Esophagus muscularis mucosa (tissue), 4 donors: ENCODE measurements around the gene CLCA4. TPM values are rescaled to one million over a fixed set of nuclear protein-coding genes. Genes with fewer than 3 reads are reported as not detected.

Source experiments
- DNase-seq: peaks from one replicate; pipeline ENCODE4 v3.0.0-alpha.2; 2017; ENCODE audit errors: extremely low spot score
- H3K27ac ChIP-seq, 4 donors: fragments of 200-600 bp; sonication (generic); replicated peaks in 1 of 4; 1 replicate in 3 of 4; 2 replicates in 1 of 4; pipeline ENCODE4 v1.5.1; 2016 to 2019; ENCODE audit warnings: mild to moderate bottlenecking in 1 of 4
- H3K27me3 ChIP-seq, 4 donors: fragments of 200-600 bp; sonication (generic); one replicate each; pipeline versions ENCODE4 v1.5.1 to v1.6.0; 2016 to 2019
- H3K36me3 ChIP-seq, 4 donors: fragments of 200-600 bp; sonication (generic); one replicate each; pipeline ENCODE4 v1.5.1; 2016 to 2019
- H3K4me1 ChIP-seq, 4 donors: fragments of 200-600 bp; sonication (generic); one replicate each; pipeline ENCODE4 v1.5.1; 2016 to 2019
- H3K4me3 ChIP-seq, 4 donors: fragments of 200-600 bp; sonication (generic); 1 replicate in 2 of 4; 2 replicates in 2 of 4; pipeline ENCODE4 v1.5.1; 2016 to 2019; ENCODE audit warnings: mild to moderate bottlenecking in 4 of 4, moderate library complexity in 1 of 4
- H3K9me3 ChIP-seq, 4 donors: fragments of 200-600 bp; sonication (generic); 1 replicate in 3 of 4; 2 replicates in 1 of 4; pipeline ENCODE4 v1.5.1; 2016 to 2019
- CTCF ChIP-seq, 3 experiments: fragments of 200-600 bp in 2 of 3; fragments of 450-650 bp in 1 of 3; sonication (generic) in 2 of 3; IDR thresholded peaks; one replicate each; pipeline ENCODE4 v1.5.1; 2017 to 2019; ENCODE audit warnings: antibody characterized with exemption in 3 of 3, mild to moderate bottlenecking in 2 of 3, moderate library complexity in 1 of 3
- EP300 ChIP-seq: sonication (generic); formaldehyde crosslinking; IDR thresholded peaks from one replicate; pipeline ENCODE4 v1.6.1; 2017; ENCODE audit warnings: antibody characterized with exemption
- POLR2A ChIP-seq: fragments of 450-650 bp; IDR thresholded peaks from one replicate; pipeline ENCODE4 v1.6.1; 2017; ENCODE audit warnings: antibody characterized with exemption, moderate library complexity, mild to moderate bottlenecking, low read depth
- POLR2AphosphoS5 ChIP-seq, 2 donors: sonication (generic); formaldehyde crosslinking; IDR thresholded peaks; one replicate each; pipeline ENCODE4 v1.6.1; 2017; ENCODE audit warnings: antibody characterized with exemption in 2 of 2
- WGBS: methylation state at CpG from one replicate; pipeline ENCODE4 v1.1.5; 2018; 5-methylcytosine and 5-hydroxymethylcytosine counted together
- intact Hi-C: fragments of 100-400 bp; cut with DNase I; formaldehyde crosslinking; loops from one replicate; pipeline ENCODE4 v1.15.1; 2023
- total RNA-seq, 4 donors: library from RNA; depleted of rRNA; stranded (reverse); fragments of >200 nt; gene quantifications; one replicate each; pipeline versions ENCODE4 v1.1.0 to v1.2.1, GENCODE V29; 2016

CLCA4 gene
- total RNA-seq, 4 donors from 2014 or later, result 1.4 to 1.7 TPM; not detected in 2

GRCh38 chr1:86552376-86552775, 5.5 kb downstream of the CLCA4 start:
- H3K4me1 ChIP-seq, result no peaks in the 10 kb centered on the region
- no peaks in the 10 kb centered on the region for H3K27me3 ChIP-seq
- DNase-seq, result no peak
- TF ChIP-seq POLR2A, result no peak
- no peak for TF ChIP-seq CTCF (IDR thresholded peaks at IDR 0.05)
- no peak for TF ChIP-seq EP300
- no peak for TF ChIP-seq POLR2AphosphoS5 (IDR thresholded peaks at IDR 0.05)
- intact Hi-C loops, result no loop called here
- no peak overlapping the region for H3K27ac ChIP-seq
- no peak overlapping the region for H3K4me3 ChIP-seq
- no peaks in the 10 kb centered on the region for H3K36me3 ChIP-seq
- H3K9me3 ChIP-seq, result no peaks in the 10 kb centered on the region
- WGBS, result 93% methylated on average over 6 of the region's 19 CpGs

GRCh38 chr1:86557739-86558138, 10.9 kb downstream of the CLCA4 start:
- no peaks in the 10 kb centered on the region for H3K4me1 ChIP-seq
- no peaks in the 10 kb centered on the region for H3K36me3 ChIP-seq
- TF ChIP-seq EP300 (no peak), POLR2AphosphoS5 (IDR thresholded peaks at IDR 0.05) (no peak), CTCF (IDR thresholded peaks at IDR 0.05) (no peak), POLR2A (no peak)
- no peak overlapping the region for H3K27ac ChIP-seq
- no peak for DNase-seq
- H3K27me3 ChIP-seq, result no peaks in the 10 kb centered on the region
- H3K9me3 ChIP-seq, result no peaks in the 10 kb centered on the region
- 88% methylated on average over 2 of the region's 2 CpGs for WGBS
- no peak overlapping the region for H3K4me3 ChIP-seq
- intact Hi-C loops, result no loop called here

GRCh38 chr1:86563849-86564248, 17.0 kb downstream of the CLCA4 start:
- DNase-seq, result no peak
- Histone ChIP-seq H3K4me3 (no peak overlapping the region), H3K4me1 (no peaks in the 10 kb centered on the region), H3K36me3 (no peaks in the 10 kb centered on the region), H3K27ac (no peak overlapping the region), H3K27me3 (peaks cover 0 to 6% (median 0%) of the 10 kb centered on the region in 4 donors), H3K9me3 (no peaks in the 10 kb centered on the region)
- no peak for TF ChIP-seq CTCF (IDR thresholded peaks at IDR 0.05)
- TF ChIP-seq EP300, result no peak
- TF ChIP-seq POLR2AphosphoS5 (IDR thresholded peaks at IDR 0.05), result no peak
- no peak for TF ChIP-seq POLR2A
- WGBS, result 64% methylated on average over 1 of the region's 1 CpG
- intact Hi-C loops, result no loop called here

- intact Hi-C loops, result no loop called here
- 78% methylated on average over 3 of the region's 3 CpGs for WGBS
- TF ChIP-seq EP300, result no peak
- TF ChIP-seq CTCF (IDR thresholded peaks at IDR 0.05), result no peak
- TF ChIP-seq POLR2A, result no peak
- no peak for TF ChIP-seq POLR2AphosphoS5 (IDR thresholded peaks at IDR 0.05)
Observed at GRCh38 chr1:86567341-86567740, 20.5 kb downstream of the CLCA4 start.

GRCh38 chr1:86567878-86568277, 21.0 kb downstream of the CLCA4 start:
- TF ChIP-seq POLR2AphosphoS5 (IDR thresholded peaks at IDR 0.05), result no peak
- no peak for TF ChIP-seq CTCF (IDR thresholded peaks at IDR 0.05)
- TF ChIP-seq POLR2A, result no peak
- TF ChIP-seq EP300, result no peak
- 79% methylated on average over 3 of the region's 3 CpGs for WGBS
- Histone ChIP-seq H3K9me3 (no peaks in the 10 kb centered on the region), H3K27me3 (peaks cover 0 to 6% (median 0%) of the 10 kb centered on the region in 4 donors), H3K27ac (no peak overlapping the region), H3K4me1 (no peaks in the 10 kb centered on the region), H3K4me3 (no peak overlapping the region), H3K36me3 (no peaks in the 10 kb centered on the region)
- no peak for DNase-seq
- intact Hi-C loops, result no loop called here

More at GRCh38 chr1:86567341-86567740, 20.5 kb downstream of the CLCA4 start:
- Histone ChIP-seq H3K27ac (no peak overlapping the region), H3K4me3 (no peak overlapping the region), H3K4me1 (no peaks in the 10 kb centered on the region), H3K36me3 (no peaks in the 10 kb centered on the region), H3K9me3 (no peaks in the 10 kb centered on the region), H3K27me3 (peaks cover 0 to 6% (median 0%) of the 10 kb centered on the region in 4 donors)
- DNase-seq, result no peak
